Astrocyte of the cerebellum (primary cell): ENCODE data around the gene PGLYRP3.

Source experiments
- DNase-seq: peaks from one replicate; pipeline ENCODE4 v3.0.0-alpha.2; 2011; ENCODE audit warnings: low read depth
- H3K4me3 ChIP-seq: 2 replicates; pipeline ENCODE4 v1.5.1; 2011; ENCODE audit warnings: mild to moderate bottlenecking, low read depth, low read length, moderate library complexity
- in situ Hi-C: cut with HindIII; loops from 2 replicates; pipeline ENCODE4 v1.10.0; 2017; ENCODE audit warnings: low sequenced_read_pairs
- TF ChIP-seq, protein P1 (sequence below): IDR thresholded peaks from 2 replicates; pipeline ENCODE4 v1.5.1; 2012; ENCODE audit warnings: low read length, low read depth, moderate library complexity, mild to moderate bottlenecking; ENCODE audit errors: missing control alignments

Gene PGLYRP3

DNA sequence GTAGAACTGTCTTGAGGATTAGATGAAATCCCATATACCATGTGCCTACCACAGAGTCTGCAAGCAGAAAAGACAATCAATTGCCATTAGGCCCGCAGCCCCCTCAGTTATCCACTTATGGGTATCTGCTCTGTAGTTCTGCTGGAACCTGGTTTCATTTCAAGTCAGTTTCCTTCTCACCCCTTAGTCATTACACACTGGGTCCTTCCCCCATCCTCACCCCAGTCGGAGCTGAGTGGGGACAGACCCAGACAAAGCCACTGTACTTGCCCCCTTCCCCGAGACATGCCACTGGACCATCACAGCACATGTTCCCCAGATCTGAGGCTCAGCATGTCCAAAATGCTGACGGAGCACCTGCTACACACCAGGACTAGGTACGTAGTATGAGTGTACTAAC lies 21.2 kb downstream of the PGLYRP3 start:
- in situ Hi-C loops: no loop called here
- DNase-seq: no peak
- TF ChIP-seq, protein P1, sequence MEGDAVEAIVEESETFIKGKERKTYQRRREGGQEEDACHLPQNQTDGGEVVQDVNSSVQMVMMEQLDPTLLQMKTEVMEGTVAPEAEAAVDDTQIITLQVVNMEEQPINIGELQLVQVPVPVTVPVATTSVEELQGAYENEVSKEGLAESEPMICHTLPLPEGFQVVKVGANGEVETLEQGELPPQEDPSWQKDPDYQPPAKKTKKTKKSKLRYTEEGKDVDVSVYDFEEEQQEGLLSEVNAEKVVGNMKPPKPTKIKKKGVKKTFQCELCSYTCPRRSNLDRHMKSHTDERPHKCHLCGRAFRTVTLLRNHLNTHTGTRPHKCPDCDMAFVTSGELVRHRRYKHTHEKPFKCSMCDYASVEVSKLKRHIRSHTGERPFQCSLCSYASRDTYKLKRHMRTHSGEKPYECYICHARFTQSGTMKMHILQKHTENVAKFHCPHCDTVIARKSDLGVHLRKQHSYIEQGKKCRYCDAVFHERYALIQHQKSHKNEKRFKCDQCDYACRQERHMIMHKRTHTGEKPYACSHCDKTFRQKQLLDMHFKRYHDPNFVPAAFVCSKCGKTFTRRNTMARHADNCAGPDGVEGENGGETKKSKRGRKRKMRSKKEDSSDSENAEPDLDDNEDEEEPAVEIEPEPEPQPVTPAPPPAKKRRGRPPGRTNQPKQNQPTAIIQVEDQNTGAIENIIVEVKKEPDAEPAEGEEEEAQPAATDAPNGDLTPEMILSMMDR: no peak
- no peak overlapping the region for H3K4me3 ChIP-seq

DNA sequence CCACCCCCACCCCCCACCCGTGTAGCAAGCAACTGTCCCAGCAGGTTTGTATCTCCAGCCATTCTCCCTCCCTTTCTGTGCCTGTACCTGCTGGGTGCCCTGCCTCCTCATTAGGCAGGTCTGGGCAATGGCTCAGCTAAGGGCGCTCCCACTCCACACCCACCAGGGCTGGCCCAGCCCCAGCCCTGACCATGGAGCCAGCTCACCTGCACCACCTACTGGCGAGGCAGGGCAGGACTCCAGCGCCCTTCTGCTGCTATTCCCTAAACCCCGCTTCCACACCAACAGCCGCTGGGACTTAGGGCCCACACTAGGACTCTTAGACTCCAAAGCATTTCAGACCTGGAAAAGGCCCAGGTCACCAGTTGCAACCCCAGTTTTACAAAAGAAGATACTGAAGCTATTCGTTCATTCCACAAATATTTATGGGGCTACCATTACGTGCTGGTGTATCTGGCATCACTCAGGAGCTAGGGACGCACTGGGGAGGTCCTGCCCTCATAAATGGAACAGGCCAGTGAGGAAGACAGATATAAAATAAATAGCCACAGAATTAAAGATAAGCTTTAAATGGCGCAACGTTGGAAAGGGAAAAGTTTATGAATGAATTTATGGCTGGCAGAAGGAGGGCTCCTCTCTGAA lies 24.0 kb downstream of the PGLYRP3 start:
- TF ChIP-seq, protein P1: no peak
- no peak overlapping the region for H3K4me3 ChIP-seq
- in situ Hi-C loops: no loop called here
- DNase-seq: no peak

DNA sequence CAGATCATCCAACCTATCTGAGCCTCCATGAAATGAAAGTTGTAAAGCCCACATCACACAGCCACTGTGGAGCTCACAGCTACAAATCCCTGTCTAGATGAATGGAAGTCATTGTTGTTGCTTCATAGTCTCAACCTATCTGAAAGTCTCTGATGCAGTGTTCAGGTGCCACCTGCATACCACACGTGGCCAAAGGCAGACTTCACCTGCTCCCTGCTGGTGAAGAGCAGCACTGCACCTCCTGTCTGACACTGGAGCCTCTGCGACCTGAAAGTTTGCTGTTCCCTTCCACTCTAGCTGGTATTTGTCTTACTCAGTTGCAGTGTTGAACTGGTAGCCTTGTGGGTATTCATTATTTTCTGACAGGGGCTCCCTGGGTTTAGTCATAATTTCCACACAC lies 34.9 kb downstream of the PGLYRP3 start:
- in situ Hi-C loops: no loop called here
- no peak for DNase-seq
- H3K4me3 ChIP-seq: no peak overlapping the region
- TF ChIP-seq, protein P1: peak; percentile 26

DNA sequence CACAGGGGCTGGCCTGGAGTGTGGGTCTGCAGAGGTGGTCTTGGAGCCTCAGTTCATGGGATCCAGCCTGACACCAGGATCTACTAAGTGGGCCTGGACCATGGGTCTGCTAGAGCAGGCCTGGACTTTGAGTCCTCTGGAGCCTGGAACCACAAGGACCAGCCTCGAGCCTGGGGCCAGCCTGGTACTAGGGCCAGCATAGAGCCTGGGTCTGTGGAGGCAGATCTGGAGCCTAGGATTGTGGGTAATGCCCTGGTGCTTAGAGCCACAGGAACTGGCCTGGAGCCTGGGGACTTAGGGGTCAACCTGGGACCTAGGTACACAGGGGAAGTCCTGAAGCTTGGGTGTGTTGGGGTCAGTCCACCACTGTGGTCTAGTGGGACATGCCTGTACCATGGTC lies 40.6 kb downstream of the PGLYRP3 start:
- in situ Hi-C loops: no loop called here
- no peak overlapping the region for H3K4me3 ChIP-seq
- TF ChIP-seq, protein P1: no peak
- no peak for DNase-seq

DNA sequence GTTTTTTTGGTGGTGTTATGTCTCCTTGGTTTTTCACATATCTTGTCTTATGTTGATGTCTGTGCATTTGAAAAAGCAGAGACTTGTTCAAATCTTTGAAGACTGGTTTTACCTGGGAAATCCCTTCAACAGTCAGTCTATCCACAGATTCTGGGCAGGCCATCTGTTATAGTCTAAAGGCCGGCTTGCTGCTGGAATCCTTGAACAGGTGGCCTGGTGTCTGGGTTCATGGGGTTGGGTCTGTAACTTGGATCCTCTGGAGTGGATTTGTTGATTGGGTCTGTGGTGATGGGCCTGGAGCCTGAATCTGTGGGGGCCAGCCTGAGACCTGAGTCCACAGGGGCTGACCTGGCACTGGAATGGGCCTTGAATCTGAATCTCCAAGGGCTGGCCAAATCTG lies 41.0 kb downstream of the PGLYRP3 start:
- TF ChIP-seq, protein P1: no peak
- in situ Hi-C loops: no loop called here
- DNase-seq: no peak

DNA sequence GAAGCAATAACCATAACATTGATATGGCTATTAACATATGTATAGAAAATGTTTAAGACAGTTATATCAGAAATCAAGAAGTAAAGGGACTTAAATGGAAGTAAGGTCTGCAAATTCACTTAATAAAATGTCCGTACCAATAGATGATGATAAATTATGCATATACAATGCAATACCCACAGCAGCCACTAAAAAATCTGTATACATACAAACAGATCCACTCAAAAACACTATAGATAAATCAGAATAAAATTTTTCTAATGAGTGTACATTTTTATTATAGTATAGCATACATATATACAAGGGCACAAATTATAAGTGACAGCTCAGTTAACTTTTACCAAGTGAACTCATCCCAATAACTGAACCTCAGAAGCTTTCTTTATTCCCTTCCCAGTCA lies 47.3 kb downstream of the PGLYRP3 start:
- no peak overlapping the region for H3K4me3 ChIP-seq
- DNase-seq: no peak
- in situ Hi-C loops: no loop called here
- TF ChIP-seq, protein P1: no peak

More for the DNA sequence above, 41.0 kb downstream of the PGLYRP3 start:
- H3K4me3 ChIP-seq: no peak overlapping the region
